ENCODE results near the gene IFNA5.

IFNA5 gene

DNA sequence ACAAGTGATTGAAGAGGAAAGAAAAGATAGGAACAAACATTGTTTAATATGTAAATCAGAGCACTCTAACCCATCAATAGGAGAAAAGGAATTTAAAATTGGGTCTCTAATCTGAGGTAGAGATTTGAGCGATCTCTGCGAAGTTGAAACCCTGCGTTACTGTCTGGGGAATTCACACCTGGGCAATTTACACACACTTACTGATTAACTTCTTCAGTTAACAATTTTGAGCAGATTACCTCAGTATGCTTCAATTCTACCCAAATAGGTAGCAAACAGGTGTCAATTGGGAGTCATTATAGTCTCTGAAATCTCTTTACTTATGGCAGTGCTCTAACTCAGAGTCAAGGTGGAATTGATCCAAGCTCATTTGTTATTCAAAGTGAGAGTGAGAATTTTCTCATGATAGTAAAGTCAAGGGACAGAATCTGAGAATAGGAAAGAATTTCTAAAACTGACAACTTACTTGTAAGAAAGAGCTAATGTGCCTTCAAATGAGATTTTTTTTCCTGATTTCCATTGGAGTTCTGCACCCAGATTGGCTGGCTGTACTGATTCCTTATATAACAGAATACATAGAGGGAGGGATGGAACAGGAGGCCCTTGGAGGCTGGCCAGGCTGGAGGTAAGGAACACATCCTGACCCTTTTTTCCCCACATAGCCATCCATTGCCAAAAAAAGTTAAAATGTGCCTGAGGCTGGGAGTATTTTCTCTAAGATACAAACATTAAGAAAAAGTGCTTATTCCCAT is 38.2 kb downstream of the IFNA5 start:
- Mint-ChIP-seq H3K27me3 (peaks cover 10% of the 10 kb centered on the region), H3K36me3 (peaks cover 6% of the 10 kb centered on the region), H3K4me3 (no peak overlapping the region), H3K27ac (no peak overlapping the region), H3K4me1 (ENCODE audit: low read depth) (peaks cover 4% of the 10 kb centered on the region), H3K9me3 (ENCODE audit: low read depth) (no peaks in the 10 kb centered on the region)

DNA sequence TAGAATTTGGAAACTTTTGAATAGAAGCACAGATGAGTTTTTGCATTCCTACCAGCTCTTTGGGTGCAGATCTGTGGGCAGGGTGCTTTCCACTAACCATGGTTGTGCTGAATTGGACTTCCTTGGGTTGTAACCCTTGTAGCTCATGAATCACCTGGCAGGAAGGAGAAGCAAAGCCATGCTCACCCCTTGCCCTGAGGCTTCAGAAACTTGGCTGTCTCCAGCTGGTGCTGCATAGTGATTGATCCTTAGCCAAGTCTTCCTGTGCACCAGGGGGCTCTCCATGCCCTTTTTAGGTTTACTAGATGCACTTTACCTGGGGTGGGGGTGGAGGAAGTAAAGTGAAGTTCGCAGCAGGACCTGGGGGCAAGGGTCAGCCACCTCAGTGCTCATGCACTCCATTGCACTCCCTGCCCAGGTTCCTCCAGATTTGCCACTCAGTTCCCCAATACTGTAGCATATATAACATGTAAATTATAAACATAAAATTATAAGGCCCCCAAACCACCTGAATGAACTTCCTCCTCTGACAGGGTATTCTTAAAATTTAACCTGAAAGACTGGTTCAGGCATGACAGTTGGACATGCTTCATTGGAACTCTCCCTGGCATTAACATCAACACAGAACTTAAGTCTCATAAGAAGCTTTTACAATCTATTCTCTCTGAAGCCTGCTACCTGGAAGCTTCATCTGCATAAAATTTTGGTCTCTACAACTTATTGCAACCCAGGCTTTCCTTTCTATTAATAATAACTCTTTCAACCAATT is 39.5 kb downstream of the IFNA5 start:
- Mint-ChIP-seq H3K36me3 (no peaks in the 10 kb centered on the region), H3K27me3 (peaks cover 6% of the 10 kb centered on the region), H3K9me3 (ENCODE audit: low read depth) (no peaks in the 10 kb centered on the region), H3K4me3 (no peak overlapping the region), H3K27ac (no peak overlapping the region), H3K4me1 (ENCODE audit: low read depth) (peaks cover 4% of the 10 kb centered on the region)

DNA sequence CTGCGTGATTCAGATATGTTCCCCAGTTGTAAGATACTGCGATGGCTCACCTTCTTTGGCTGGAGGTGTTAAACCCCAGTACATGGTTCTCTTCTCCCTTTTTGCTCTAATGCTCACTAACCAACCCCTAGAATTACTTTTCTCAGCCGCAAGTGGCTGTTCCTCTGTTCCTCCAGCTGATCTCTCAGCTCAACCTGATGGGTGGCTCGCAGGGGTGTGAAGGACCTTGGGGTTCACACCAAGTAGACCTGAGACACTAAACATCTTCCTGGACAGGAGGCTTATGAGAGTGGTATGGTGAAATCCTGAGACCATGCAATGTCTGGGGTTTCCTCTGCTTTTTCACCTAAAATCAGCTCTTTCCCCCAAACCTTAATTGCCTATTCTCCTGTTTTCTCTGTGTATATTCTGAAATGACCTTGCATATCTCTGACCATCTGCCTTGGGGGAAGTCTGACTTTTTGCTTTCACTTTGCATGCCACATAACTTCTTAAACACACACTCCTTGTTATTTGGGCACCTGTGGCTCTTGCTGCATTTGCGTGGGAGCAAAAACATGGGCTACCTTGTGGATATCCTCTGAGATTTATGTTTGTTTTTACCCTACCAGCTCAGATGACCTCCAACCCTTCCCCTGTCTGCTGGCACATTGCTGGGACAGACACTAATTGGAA is 49.4 kb downstream of the IFNA5 start:
- Mint-ChIP-seq H3K27ac (no peak overlapping the region), H3K4me1 (ENCODE audit: low read depth) (peaks cover 5% of the 10 kb centered on the region)

More for the DNA sequence above, 49.4 kb downstream of the IFNA5 start:
- H3K36me3 Mint-ChIP-seq: no peaks in the 10 kb centered on the region
- no peaks in the 10 kb centered on the region for H3K9me3 Mint-ChIP-seq (ENCODE audit: low read depth)
- no peak overlapping the region for H3K4me3 Mint-ChIP-seq
- H3K27me3 Mint-ChIP-seq: peaks cover 5% of the 10 kb centered on the region

Measured in activated naive CD8-positive, alpha-beta T cell (primary cell).